ENCODE data around the gene C10orf53.

The C10orf53 gene

GRCh38 chr10:49651039-49651835 lies 28.2 kb upstream of the C10orf53 start:
- TF ChIP-seq TSHZ2 (CRISPR knock-in tag; IDR thresholded peaks at IDR 0.05) (no peak), ARNTL (CRISPR knock-in tag; IDR thresholded peaks at IDR 0.05; ENCODE audit: borderline replicate concordance, low read depth) (no peak), TCF4 (CRISPR knock-in tag; IDR thresholded peaks at IDR 0.05; ENCODE audit: borderline replicate concordance) (no peak), ZFP3 (CRISPR knock-in tag; IDR thresholded peaks at IDR 0.05) (no peak), ZNF565 (CRISPR knock-in tag; conservative IDR thresholded peaks at IDR 0.05; ENCODE audit: low read depth) (no peak), RARB (CRISPR knock-in tag; IDR thresholded peaks at IDR 0.05) (no peak), ESRRG (CRISPR knock-in tag; IDR thresholded peaks at IDR 0.05) (no peak), ZC3H10 (CRISPR knock-in tag; IDR thresholded peaks at IDR 0.05) (no peak), ZFP30 (CRISPR knock-in tag; IDR thresholded peaks at IDR 0.05) (no peak), GLIS3 (CRISPR knock-in tag; IDR thresholded peaks at IDR 0.05) (no peak), SNAI2 (CRISPR knock-in tag; IDR thresholded peaks at IDR 0.05) (no peak)
- no peak for ATAC-seq

- TF ChIP-seq, protein P1, sequence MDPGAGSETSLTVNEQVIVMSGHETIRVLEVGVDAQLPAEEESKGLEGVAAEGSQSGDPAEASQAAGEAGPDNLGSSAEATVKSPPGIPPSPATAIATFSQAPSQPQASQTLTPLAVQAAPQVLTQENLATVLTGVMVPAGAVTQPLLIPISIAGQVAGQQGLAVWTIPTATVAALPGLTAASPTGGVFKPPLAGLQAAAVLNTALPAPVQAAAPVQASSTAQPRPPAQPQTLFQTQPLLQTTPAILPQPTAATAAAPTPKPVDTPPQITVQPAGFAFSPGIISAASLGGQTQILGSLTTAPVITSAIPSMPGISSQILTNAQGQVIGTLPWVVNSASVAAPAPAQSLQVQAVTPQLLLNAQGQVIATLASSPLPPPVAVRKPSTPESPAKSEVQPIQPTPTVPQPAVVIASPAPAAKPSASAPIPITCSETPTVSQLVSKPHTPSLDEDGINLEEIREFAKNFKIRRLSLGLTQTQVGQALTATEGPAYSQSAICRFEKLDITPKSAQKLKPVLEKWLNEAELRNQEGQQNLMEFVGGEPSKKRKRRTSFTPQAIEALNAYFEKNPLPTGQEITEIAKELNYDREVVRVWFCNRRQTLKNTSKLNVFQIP (CRISPR knock-in tag; IDR thresholded peaks at IDR 0.05; ENCODE audit: borderline replicate concordance, low read depth): no peak
- TF ChIP-seq SNAI2 (CRISPR knock-in tag; IDR thresholded peaks at IDR 0.05): no peak
- no peak for TF ChIP-seq PPARA (CRISPR knock-in tag; IDR thresholded peaks at IDR 0.05; ENCODE audit: borderline replicate concordance)
- no peak for ATAC-seq
These were observed 27.5 kb upstream of the C10orf53 start for GRCh38 chr10:49651917-49652316.

GRCh38 chr10:49652421-49653272 lies 26.8 kb upstream of the C10orf53 start:
- no peak for ATAC-seq
- no peak for TF ChIP-seq TOX (CRISPR knock-in tag; IDR thresholded peaks at IDR 0.05; ENCODE audit: borderline replicate concordance)
- TF ChIP-seq TSHZ2 (CRISPR knock-in tag; IDR thresholded peaks at IDR 0.05): no peak
- TF ChIP-seq, protein P1 (CRISPR knock-in tag; IDR thresholded peaks at IDR 0.05; ENCODE audit: borderline replicate concordance, low read depth): no peak
- TF ChIP-seq SNAI2 (CRISPR knock-in tag; IDR thresholded peaks at IDR 0.05): no peak
- TF ChIP-seq OSR1 (CRISPR knock-in tag; IDR thresholded peaks at IDR 0.05): no peak
- TF ChIP-seq ZNF8 (CRISPR knock-in tag; IDR thresholded peaks at IDR 0.05): no peak
- TF ChIP-seq, protein P2, sequence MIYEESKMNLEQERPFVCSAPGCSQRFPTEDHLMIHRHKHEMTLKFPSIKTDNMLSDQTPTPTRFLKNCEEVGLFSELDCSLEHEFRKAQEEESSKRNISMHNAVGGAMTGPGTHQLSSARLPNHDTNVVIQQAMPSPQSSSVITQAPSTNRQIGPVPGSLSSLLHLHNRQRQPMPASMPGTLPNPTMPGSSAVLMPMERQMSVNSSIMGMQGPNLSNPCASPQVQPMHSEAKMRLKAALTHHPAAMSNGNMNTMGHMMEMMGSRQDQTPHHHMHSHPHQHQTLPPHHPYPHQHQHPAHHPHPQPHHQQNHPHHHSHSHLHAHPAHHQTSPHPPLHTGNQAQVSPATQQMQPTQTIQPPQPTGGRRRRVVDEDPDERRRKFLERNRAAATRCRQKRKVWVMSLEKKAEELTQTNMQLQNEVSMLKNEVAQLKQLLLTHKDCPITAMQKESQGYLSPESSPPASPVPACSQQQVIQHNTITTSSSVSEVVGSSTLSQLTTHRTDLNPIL (CRISPR knock-in tag; IDR thresholded peaks at IDR 0.05; ENCODE audit: low read depth): no peak
- no peak for TF ChIP-seq ZNF70 (CRISPR knock-in tag; IDR thresholded peaks at IDR 0.05)
- TF ChIP-seq ZFP30 (CRISPR knock-in tag; IDR thresholded peaks at IDR 0.05): no peak
- no peak for TF ChIP-seq ISL1 (CRISPR knock-in tag; IDR thresholded peaks at IDR 0.05)
